ENCODE measurements around the gene TRIML2. TPM values are rescaled to one million over a fixed set of nuclear protein-coding genes. Genes with fewer than 3 reads are reported as not detected.

TRIML2 gene
- total and polyA plus RNA-seq, 10 of the 15 experiments (the other 5 are each of a cell fraction or from before 2014, with no cell fraction given): not detected

DNA sequence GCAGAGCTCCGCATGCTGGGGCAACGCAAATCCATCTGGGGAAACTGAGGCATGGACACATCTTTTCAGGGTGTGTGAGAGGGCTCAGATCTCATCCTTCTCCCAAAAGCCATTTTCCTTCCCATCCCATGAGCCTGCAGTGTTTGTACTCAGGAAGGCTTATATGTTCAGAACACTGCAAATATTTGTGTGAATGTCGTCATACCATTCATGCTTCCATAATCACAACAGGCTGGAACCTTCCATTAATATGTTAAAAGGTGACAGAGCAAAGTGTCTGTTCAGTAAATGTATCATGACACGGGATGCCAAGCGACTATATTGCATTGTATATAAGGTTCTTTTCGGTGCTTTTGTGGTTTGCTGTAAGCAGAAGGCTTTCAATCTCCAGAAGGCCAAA is 38.4 kb upstream of the TRIML2 start (continued):
- TF ChIP-seq, protein P1, sequence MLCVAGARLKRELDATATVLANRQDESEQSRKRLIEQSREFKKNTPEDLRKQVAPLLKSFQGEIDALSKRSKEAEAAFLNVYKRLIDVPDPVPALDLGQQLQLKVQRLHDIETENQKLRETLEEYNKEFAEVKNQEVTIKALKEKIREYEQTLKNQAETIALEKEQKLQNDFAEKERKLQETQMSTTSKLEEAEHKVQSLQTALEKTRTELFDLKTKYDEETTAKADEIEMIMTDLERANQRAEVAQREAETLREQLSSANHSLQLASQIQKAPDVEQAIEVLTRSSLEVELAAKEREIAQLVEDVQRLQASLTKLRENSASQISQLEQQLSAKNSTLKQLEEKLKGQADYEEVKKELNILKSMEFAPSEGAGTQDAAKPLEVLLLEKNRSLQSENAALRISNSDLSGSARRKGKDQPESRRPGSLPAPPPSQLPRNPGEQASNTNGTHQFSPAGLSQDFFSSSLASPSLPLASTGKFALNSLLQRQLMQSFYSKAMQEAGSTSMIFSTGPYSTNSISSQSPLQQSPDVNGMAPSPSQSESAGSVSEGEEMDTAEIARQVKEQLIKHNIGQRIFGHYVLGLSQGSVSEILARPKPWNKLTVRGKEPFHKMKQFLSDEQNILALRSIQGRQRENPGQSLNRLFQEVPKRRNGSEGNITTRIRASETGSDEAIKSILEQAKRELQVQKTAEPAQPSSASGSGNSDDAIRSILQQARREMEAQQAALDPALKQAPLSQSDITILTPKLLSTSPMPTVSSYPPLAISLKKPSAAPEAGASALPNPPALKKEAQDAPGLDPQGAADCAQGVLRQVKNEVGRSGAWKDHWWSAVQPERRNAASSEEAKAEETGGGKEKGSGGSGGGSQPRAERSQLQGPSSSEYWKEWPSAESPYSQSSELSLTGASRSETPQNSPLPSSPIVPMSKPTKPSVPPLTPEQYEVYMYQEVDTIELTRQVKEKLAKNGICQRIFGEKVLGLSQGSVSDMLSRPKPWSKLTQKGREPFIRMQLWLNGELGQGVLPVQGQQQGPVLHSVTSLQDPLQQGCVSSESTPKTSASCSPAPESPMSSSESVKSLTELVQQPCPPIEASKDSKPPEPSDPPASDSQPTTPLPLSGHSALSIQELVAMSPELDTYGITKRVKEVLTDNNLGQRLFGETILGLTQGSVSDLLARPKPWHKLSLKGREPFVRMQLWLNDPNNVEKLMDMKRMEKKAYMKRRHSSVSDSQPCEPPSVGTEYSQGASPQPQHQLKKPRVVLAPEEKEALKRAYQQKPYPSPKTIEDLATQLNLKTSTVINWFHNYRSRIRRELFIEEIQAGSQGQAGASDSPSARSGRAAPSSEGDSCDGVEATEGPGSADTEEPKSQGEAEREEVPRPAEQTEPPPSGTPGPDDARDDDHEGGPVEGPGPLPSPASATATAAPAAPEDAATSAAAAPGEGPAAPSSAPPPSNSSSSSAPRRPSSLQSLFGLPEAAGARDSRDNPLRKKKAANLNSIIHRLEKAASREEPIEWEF (IDR thresholded peaks at IDR 0.05; ENCODE audit: insufficient replicate concordance, low read depth, low read length): no peak
- no peak for TF ChIP-seq SIX5 (IDR thresholded peaks at IDR 0.05; ENCODE audit: low read depth, low read length, severe bottlenecking)
- TF ChIP-seq POU2F2 (IDR thresholded peaks at IDR 0.05; ENCODE audit: borderline replicate concordance, low read depth, low read length): no peak
- TF ChIP-seq FOXM1 (IDR thresholded peaks at IDR 0.05; ENCODE audit: low read depth, low read length): no peak
- TF ChIP-seq, protein P2, sequence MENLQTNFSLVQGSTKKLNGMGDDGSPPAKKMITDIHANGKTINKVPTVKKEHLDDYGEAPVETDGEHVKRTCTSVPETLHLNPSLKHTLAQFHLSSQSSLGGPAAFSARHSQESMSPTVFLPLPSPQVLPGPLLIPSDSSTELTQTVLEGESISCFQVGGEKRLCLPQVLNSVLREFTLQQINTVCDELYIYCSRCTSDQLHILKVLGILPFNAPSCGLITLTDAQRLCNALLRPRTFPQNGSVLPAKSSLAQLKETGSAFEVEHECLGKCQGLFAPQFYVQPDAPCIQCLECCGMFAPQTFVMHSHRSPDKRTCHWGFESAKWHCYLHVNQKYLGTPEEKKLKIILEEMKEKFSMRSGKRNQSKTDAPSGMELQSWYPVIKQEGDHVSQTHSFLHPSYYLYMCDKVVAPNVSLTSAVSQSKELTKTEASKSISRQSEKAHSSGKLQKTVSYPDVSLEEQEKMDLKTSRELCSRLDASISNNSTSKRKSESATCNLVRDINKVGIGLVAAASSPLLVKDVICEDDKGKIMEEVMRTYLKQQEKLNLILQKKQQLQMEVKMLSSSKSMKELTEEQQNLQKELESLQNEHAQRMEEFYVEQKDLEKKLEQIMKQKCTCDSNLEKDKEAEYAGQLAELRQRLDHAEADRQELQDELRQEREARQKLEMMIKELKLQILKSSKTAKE (IDR thresholded peaks at IDR 0.05; ENCODE audit: low read depth, poor library complexity, severe bottlenecking): no peak
- TF ChIP-seq CBX5 (IDR thresholded peaks at IDR 0.05; ENCODE audit: low read depth): no peak
- TF ChIP-seq, protein P3, sequence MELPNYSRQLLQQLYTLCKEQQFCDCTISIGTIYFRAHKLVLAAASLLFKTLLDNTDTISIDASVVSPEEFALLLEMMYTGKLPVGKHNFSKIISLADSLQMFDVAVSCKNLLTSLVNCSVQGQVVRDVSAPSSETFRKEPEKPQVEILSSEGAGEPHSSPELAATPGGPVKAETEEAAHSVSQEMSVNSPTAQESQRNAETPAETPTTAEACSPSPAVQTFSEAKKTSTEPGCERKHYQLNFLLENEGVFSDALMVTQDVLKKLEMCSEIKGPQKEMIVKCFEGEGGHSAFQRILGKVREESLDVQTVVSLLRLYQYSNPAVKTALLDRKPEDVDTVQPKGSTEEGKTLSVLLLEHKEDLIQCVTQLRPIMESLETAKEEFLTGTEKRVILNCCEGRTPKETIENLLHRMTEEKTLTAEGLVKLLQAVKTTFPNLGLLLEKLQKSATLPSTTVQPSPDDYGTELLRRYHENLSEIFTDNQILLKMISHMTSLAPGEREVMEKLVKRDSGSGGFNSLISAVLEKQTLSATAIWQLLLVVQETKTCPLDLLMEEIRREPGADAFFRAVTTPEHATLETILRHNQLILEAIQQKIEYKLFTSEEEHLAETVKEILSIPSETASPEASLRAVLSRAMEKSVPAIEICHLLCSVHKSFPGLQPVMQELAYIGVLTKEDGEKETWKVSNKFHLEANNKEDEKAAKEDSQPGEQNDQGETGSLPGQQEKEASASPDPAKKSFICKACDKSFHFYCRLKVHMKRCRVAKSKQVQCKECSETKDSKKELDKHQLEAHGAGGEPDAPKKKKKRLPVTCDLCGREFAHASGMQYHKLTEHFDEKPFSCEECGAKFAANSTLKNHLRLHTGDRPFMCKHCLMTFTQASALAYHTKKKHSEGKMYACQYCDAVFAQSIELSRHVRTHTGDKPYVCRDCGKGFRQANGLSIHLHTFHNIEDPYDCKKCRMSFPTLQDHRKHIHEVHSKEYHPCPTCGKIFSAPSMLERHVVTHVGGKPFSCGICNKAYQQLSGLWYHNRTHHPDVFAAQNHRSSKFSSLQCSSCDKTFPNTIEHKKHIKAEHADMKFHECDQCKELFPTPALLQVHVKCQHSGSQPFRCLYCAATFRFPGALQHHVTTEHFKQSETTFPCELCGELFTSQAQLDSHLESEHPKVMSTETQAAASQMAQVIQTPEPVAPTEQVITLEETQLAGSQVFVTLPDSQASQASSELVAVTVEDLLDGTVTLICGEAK (IDR thresholded peaks at IDR 0.05; ENCODE audit: borderline replicate concordance): no peak
- TF ChIP-seq NBN (IDR thresholded peaks at IDR 0.05): no peak
- TF ChIP-seq RFX5 (IDR thresholded peaks at IDR 0.05; ENCODE audit: low read depth, low read length): no peak
- TF ChIP-seq POLR2AphosphoS2 (IDR thresholded peaks at IDR 0.05; ENCODE audit: low read depth, low read length): no peak
- no peak for TF ChIP-seq CEBPB (IDR thresholded peaks at IDR 0.05; ENCODE audit: borderline replicate concordance in 1 of 2, low read depth in 2 of 2, low read length in 2 of 2)

Data from GM12878 (cell line).